ENCODE results near the gene MAN1C1.

The MAN1C1 gene

GRCh38 chr1:25821630-25822091, 205.1 kb downstream of the MAN1C1 start:
- no peak for DNase-seq

GRCh38 chr1:25825605-25826004, 209.0 kb downstream of the MAN1C1 start:
- DNase-seq, result no peak

- DNase-seq, result no peak
Measured at GRCh38 chr1:25826571-25826970, 210.0 kb downstream of the MAN1C1 start.

GRCh38 chr1:25828491-25828890, 211.9 kb downstream of the MAN1C1 start:
- no peak for DNase-seq

- no peak for DNase-seq
Measured at GRCh38 chr1:25829046-25829445, 212.5 kb downstream of the MAN1C1 start.

DNA sequence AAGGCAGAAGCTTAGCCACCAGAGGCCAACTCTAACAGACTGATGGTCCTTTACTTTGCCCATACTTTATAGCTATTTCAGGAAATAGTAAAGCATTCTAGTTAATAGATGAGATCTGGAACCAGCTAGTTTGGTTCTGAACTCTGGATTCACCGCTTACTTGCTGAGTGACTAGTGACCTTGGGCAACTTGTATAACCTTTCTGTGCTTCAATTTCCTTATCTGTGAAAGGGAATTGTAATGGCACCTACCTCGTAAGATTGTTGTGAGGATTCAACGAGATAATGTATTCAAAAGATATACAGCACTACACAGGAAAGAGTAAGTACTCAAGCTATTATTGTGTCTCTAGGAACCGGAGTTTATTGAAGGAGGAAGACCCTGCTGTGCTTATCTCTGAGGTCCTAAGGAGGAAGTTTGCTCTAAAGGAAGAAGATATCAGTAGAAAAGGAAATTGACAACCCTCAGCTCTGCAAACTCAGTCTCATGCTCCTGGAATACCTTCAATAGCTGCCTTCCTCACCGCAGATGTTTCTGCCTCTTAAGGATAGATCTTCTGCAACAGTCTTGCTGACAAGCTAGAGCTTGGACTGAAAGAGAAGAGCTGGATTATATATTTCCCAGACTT, 215.1 kb downstream of the MAN1C1 start:
- DNase-seq, result no peak

DNA sequence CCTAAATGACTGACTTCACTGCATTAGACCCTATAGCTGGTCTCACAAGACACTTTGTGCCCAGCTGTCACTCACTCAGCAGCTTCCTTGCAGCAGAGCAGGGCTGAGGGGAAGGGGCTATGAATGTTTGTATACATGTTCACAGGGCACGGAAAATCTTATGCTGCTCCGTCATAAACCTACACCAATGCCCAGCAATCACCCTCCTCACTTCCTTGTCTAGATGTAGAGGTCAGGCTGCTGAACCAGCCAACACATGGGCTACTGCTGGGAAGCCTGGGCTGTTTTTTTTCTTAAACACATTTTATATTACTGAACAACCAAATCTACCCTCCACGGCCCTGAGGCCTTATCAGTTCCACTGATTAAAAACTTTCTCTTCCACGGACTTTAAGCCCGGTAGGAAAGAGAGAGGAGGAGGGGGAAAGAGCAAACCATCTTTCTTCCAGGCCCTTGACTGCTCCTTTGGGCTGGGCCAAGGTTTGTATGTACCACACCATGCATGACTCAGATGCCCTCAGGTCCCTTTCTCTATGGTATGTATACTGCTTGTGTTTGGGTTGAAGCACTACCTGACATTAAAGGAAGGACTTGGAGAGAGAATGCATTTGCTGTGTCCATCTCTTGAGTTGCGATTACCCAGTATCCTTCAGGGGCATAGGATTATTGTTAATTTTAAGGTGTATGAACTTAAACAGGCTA, 215.9 kb downstream of the MAN1C1 start:
- DNase-seq, result no peak

DNA sequence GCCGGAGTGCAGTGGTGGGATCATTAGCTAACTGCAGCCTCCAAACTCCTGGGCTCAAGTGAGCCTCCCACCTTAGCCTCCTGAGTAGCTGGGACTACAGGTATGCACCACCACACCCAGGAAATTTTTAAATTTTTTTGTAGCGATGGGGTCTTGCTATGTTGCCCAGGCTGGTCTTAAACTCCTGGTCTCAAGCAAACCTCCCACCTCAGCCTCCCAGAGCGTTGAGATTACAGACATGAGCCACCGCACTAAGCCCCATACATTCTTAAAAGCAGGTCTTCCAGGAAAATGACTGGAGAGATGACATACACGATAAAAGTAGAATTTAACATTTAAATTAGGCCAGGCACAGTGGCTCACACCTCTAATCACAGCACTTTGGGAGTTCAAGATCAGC, 216.6 kb downstream of the MAN1C1 start:
- no peak for DNase-seq

Measured in GOT3 (cell line).